ENCODE data around the gene NAP1L4.

NAP1L4 gene

GRCh38 chr11:3030289-3031070 is 38.4 kb upstream of the NAP1L4 start:
- TF ChIP-seq CTCF (IDR thresholded peaks at IDR 0.05; ENCODE audit: control insufficient read depth, insufficient read depth, low read depth, low read length, missing control alignments) = no peak
- H3K4me3 ChIP-seq (ENCODE audit: control insufficient read depth, low read depth, low read length) = no peak overlapping the region
- DNase-seq (ENCODE audit: low read depth) = no peak

GRCh38 chr11:3028813-3029212 is 36.7 kb upstream of the NAP1L4 start:
- no peak for TF ChIP-seq CTCF (IDR thresholded peaks at IDR 0.05; ENCODE audit: control insufficient read depth, insufficient read depth, low read depth, low read length, missing control alignments)
- DNase-seq (ENCODE audit: low read depth) = no peak
- H3K4me3 ChIP-seq (ENCODE audit: control insufficient read depth, low read depth, low read length) = no peak overlapping the region

GRCh38 chr11:3026803-3027202 is 34.7 kb upstream of the NAP1L4 start:
- no peak for TF ChIP-seq CTCF (IDR thresholded peaks at IDR 0.05; ENCODE audit: control insufficient read depth, insufficient read depth, low read depth, low read length, missing control alignments)
- no peak for DNase-seq (ENCODE audit: low read depth)
- H3K4me3 ChIP-seq (ENCODE audit: control insufficient read depth, low read depth, low read length) = no peak overlapping the region

- DNase-seq (ENCODE audit: low read depth) = peak; percentile 39
- no peak overlapping the region for H3K4me3 ChIP-seq (ENCODE audit: control insufficient read depth, low read depth, low read length)
These were observed 30.9 kb upstream of the NAP1L4 start for GRCh38 chr11:3022982-3023381.

GRCh38 chr11:3022300-3022967 is 30.3 kb upstream of the NAP1L4 start:
- no peak for DNase-seq (ENCODE audit: low read depth)
- TF ChIP-seq CTCF (IDR thresholded peaks at IDR 0.05; ENCODE audit: control insufficient read depth, insufficient read depth, low read depth, low read length, missing control alignments) = no peak
- no peak overlapping the region for H3K4me3 ChIP-seq (ENCODE audit: control insufficient read depth, low read depth, low read length)

More at GRCh38 chr11:3022982-3023381, 30.9 kb upstream of the NAP1L4 start:
- no peak for TF ChIP-seq CTCF (IDR thresholded peaks at IDR 0.05; ENCODE audit: control insufficient read depth, insufficient read depth, low read depth, low read length, missing control alignments)

- peak; percentile 43 for TF ChIP-seq CTCF (IDR thresholded peaks at IDR 0.05; ENCODE audit: control insufficient read depth, insufficient read depth, low read depth, low read length, missing control alignments)
- H3K4me3 ChIP-seq (ENCODE audit: control insufficient read depth, low read depth, low read length) = no peak overlapping the region
- no peak for DNase-seq (ENCODE audit: low read depth)
These were observed 29.0 kb upstream of the NAP1L4 start for GRCh38 chr11:3021125-3021524.

Measured in AG09309 (cell line).